GM21576 (cell line): ENCODE measurements around the gene KHNYN.

ENCODE experiments used
- ATAC-seq: cut with Tn5 transposase; IDR thresholded peaks from one replicate; pipeline ENCODE4 v1.9.1; 2021; ENCODE audit warnings: mild to moderate bottlenecking, moderate library complexity; ENCODE audit not compliant: unreplicated experiment

KHNYN gene

DNA sequence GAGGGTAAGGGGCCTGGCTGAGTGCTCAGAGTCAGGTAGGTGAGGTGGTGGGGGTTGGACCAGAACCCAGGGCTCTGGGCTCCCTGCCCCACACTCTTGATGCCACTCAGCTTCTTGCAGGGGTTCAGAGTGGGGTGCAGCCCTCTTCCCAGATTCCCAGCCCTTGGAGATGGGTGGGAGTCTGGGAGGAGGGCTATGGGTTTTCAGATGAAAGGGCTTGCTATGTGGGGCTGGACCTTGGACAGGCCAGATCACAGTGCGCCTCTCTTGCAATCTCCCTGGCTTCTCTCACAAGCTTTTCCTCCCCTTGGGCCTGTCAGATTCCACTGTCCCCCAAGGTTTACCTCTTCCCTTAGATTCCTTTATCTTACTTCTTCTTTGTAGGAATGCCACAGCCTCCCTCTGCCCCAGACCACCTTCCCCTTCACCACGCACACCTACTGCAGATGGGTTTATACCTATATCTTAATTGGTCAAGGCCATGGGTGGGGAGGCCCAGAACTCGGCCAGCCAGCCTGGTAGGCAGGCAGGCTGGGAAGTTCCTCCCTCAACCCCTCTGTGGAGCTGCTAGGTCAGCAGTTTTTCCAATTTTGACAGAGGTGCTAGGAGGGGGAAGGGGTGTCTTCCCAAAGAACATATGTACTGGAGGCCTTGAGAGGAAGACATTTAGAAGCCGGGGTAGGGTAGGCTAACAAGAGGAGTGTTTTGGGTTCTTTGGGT is 29.6 kb upstream of the KHNYN start:
- ATAC-seq, result no peak

DNA sequence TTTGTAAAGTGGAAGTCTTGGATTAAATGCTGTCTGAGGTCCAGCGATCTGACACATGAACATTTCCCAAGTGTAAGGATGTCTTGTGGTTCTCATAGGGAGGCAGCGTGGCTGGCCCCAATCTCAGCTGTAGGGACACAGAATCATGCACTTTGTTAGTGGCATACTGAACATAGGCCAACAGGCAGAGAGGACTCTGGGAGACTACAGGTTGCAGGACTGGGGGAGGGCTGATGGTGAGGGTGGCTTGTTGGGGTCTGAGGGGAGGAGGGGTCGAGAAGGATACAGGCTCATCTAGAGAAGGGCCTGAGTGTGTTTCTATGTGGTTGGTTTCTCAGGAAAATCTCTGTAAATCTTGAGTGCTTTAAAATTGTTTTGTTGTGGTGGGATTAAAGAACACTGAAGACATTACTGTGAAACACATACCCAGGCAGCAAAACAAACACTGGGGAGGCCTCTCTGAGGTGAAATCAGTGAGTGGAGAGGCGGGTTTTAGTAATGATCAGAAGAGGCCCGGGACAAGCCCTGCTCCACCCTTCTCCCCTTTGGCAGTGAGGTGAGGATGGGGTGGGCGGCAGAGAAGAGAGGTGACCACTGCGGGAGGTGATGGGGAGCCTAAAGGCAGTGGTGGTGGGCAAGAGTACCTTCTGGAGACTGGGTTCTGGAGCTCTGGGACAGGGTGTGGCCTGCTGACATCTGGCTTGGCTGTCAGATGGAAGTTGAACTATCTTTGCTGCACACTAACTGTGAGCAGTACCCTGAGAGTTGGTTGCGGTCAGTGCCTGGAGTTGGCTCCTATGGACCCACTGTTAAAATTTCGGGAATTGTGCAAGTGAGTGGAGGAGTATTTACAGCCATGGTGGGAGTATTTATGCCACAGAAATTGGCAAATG is 27.7 kb upstream of the KHNYN start:
- ATAC-seq, result no peak

DNA sequence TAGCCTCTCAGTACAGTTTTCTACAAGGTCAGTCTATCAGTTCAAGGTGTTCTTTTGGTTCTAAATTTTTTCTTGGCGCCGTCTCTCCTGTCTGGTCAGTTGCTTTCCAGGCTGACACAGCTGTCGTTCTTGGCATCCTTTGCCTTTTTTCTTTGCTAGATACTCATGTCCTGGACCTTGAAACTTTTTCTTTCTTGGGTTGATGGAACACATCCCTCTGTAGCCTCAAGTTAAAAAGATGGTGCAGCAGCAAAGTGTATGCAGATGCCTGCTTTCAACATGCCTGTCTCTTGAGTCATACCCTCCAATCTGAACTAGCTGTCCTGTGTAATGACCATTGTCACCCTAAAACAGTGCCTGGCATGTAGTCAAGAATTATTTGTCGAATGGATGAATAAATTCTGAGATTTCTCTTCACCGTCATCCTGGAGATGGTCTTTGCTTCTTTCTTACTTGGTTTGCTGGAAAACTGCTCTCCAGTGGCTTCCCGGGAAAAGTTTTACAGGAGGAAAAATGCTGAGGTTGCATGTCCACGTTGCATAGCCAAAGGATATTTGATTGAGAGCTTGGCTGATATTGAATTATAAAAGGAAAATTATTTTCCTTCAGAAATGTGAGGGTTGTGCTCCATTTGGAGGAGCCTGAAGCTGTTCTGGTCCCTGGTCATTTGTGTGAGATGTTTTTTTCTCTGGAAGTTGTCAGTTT is 26.3 kb upstream of the KHNYN start:
- no peak for ATAC-seq

DNA sequence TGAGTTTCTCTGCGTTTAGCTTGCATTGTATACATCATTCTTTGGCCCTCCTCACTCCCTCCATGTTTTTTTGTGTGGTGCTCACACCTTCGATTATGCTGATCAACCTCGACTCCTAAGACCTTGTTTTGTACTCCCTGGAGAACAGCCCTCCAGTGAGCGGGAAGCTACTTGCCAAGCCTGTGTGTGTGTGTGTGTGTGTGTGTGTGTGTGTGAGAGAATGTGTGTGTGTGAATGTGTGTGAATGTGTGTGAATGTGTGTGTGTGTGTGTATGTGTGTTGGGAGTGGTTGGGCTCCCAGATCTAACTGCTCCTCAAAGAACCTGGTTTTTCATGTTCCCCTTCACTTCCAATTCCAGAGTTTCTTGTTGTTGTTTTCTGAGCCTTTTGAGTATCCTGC is 24.9 kb upstream of the KHNYN start:
- no peak for ATAC-seq

DNA sequence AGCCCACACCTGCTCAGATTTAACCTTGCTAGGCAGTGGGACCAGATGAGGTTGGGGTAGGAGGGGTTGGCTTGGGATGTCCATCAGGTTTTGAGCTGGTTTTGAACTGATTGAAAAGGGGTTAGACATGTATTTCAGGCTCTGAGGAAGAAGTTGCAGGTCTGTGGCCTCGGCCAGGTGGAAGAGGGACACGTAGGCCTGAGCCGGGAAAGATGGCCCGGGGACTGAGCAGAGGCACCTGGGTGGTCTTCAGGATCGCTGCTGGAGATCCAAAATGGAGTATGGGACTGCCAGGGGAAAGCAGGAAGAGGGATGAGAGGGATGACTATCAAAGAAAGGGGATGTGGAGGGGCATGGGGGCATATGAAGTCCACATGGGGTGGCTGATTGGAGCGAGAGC is 23.3 kb upstream of the KHNYN start:
- no peak for ATAC-seq

DNA sequence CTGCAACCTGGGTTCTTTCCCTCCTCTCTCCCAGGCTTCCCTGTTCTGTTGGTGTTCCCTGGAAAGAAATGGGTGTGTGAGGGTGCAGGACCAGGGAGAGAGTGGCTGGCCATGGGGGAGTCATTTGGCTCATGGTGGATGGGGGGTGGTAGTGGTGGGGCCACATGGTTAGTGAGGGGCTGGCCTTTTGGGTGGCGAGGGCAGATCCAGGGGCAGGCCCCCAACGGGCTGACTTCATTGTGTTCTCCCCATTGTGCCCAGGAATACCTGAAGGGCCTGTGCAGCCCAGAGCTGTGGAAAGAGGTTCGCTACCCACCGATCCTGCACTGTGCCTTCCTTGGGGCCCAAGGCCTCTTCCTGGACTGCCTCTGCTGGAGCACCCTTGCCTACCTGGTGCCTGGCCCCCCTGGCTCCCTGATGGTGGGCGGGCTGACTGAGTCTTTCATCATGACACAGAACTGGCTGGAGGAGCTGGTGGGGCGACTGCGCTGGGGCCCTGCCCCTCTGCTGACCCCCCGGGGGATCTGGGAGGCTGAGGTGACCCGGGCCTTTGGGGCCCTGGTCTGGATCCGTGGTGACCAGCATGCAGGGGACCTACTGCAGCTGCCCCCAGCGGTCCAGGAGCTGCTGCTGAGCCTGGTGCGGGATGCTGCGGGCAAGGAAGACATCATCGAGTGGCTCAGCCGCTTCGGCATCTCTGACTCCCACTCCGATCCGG is 22.0 kb upstream of the KHNYN start:
- no peak for ATAC-seq

DNA sequence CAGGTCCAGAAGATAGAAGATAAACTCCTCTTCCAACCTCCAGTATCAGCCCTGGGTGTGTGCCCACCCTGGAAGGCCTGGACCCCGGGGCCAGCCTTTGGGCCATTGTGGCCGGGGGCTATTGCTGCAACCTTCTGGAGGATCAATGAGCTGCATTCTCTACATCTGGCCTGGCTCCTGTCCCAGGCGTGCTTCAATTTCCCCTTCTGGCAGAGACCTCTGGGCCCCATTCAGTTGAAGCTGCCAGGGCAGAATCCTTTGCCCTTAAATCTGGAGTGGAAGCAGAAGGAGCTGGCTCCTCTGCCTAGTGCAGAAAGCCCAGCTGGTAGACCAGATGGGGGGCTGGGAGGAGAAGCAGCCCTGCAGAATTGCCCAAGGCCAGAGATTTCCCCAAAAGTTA is 21.0 kb upstream of the KHNYN start:
- no peak for ATAC-seq

DNA sequence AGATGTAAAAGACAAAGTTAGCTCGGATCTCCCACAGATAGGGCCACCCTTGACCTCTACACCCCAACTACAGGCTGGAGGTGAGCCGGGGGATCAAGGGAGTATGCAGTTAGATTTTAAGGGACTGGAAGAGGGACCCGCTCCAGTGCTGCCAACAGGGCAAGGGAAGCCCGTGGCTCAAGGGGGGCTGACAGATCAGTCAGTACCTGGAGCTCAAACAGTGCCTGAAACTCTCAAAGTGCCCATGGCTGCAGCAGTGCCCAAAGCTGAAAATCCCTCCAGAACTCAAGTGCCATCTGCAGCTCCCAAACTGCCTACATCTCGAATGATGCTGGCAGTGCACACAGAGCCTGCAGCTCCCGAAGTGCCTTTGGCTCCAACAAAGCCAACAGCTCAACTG is 20.6 kb upstream of the KHNYN start:
- no peak for ATAC-seq

DNA sequence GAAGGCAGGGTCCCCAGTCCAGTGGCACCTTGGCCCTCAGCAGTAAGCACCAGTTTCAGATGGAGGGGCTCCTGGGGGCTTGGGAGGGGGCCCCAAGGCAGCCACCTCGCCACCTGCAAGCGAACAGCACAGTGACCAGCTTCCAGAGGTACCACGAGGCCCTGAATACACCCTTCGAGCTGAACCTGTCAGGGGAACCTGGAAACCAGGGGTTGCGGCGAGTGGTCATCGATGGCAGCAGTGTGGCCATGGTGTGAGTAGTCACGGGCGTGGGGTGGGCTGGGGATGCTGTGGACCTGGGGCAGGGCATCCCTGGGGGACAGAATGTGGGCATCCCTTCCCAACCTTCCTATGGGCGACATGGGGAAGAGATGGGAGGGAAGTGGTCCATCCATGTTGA is 19.8 kb upstream of the KHNYN start:
- ATAC-seq, result no peak

DNA sequence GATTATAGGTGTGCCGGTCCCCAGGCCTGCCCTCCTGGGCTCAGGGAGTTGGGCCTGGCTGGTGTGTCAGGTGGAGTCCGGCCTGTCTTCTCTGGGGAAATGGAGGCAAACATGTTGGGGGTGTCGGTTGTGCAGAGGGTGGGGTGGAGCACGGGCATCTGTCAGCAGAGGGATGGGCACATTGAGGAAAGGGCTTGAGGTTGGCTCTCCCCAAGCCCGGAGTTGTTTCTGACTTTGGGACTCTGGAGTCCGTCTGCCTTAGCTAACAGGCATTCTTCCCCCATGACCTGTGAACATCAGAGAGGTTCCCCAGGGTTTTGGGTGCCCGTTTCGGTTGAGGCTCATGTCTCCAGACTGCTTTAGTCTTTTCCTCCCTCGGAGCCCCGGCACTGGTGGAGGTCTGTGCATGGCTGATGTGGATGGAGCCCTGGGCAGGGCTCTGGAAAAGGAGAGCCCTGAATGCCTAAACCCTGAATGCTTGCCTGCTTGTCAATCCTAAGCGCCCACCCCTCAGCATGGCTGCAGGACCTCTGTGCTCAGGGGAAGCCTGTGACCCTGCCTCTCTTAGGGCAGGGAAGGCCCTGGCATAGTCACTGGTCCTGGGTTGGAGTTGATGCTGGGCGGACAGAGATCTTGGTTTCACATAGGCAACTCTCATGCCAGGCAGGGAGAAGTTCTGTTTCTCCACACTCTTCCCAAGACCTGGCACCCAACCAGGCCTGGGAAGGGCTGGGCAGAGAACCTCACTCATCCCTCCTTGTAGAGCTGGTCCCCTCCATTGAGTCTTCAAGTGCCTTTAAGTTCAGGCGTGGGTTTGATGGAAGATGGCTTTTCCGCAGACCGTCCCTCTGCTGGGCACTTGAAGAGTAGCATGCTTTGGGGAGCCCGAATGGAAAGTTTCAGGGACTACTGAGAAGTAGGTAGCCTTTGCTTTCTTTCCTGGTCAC is 18.0 kb upstream of the KHNYN start:
- ATAC-seq, result no peak

DNA sequence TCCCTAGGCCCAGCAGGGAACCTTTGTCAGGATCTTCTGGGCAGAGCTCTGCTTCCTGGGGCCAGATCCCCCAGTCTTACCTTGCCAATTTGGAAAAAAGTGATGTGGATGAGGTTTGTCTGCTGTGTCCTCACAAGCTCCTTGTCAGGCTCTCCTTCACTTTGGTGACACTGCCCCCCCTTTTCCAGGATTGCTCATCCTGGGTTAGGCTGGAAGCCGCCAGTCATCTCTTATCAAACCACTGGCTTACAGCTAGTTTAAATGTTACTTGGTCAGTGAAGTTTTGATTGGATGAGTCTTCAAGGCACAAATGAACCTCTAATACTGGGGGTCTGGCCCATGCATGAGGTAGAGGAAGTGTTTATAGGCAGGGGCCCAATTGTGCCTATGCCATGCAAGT is 15.7 kb upstream of the KHNYN start:
- no peak for ATAC-seq

DNA sequence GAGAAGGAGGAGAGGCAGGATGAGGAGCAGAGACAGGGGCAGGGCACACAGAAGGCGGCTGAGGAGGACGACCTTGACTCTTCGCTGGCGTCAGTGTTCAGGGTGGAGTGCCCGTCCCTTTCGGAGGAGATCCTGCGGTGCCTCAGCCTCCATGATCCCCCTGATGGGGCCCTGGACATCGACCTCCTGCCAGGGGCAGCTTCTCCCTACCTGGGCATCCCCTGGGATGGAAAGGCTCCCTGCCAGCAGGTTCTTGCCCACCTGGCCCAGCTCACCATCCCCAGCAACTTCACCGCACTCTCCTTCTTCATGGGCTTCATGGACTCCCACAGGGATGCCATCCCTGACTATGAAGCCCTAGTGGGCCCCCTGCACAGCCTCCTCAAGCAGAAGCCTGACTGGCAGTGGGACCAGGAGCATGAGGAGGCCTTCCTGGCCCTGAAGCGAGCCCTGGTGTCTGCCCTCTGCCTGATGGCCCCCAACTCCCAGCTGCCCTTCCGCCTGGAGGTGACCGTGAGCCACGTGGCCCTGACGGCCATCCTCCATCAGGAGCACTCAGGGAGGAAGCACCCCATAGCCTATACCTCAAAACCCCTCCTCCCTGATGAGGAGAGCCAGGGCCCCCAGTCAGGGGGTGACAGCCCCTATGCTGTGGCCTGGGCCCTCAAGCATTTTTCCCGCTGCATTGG is 14.9 kb upstream of the KHNYN start:
- ATAC-seq, result no peak

DNA sequence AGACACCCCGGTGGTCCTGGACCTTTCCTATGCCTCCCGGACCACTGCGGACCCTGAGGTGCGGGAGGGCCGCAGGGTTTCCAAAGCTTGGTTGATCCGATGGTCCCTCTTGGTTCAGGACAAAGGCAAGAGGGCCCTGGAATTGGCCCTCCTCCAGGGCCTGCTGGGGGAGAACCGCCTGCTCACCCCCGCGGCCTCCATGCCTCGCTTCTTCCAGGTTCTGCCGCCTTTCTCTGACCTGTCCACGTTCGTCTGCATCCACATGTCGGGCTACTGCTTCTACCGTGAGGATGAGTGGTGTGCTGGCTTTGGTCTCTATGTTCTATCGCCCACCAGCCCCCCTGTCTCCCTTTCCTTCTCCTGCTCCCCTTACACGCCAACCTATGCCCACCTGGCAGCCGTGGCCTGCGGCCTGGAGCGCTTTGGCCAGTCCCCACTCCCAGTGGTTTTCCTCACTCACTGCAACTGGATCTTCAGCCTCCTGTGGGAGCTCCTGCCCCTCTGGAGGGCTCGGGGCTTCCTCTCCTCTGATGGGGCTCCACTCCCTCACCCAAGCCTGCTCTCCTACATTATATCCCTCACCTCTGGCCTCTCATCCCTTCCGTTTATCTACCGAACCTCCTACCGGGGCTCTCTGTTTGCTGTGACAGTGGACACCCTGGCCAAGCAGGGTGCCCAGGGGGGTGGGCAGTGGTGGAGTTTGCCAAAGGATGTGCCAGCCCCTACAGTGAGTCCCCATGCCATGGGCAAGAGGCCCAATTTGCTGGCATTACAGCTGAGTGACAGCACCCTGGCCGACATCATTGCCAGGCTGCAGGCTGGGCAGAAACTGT is 14.1 kb upstream of the KHNYN start:
- no peak for ATAC-seq

DNA sequence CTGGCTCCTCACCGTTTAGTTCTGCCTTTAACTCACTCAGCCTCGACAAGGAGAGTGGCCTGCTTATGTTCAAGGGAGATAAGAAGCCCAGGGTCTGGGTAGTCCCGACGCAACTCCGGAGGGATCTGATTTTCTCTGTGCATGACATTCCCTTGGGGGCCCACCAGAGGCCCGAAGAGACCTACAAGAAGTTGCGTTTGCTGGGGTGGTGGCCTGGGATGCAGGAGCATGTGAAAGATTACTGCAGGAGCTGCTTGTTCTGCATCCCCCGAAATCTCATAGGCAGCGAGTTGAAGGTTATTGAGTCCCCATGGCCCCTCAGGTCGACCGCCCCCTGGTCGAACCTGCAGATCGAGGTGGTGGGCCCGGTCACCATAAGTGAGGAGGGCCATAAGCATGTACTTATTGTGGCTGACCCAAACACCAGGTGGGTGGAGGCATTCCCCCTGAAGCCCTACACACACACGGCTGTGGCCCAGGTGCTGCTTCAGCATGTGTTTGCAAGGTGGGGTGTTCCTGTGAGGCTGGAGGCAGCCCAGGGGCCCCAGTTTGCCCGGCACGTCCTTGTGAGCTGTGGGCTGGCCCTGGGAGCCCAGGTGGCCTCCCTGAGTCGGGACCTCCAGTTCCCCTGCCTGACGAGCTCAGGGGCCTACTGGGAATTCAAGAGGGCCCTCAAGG is 13.4 kb upstream of the KHNYN start:
- no peak for ATAC-seq

DNA sequence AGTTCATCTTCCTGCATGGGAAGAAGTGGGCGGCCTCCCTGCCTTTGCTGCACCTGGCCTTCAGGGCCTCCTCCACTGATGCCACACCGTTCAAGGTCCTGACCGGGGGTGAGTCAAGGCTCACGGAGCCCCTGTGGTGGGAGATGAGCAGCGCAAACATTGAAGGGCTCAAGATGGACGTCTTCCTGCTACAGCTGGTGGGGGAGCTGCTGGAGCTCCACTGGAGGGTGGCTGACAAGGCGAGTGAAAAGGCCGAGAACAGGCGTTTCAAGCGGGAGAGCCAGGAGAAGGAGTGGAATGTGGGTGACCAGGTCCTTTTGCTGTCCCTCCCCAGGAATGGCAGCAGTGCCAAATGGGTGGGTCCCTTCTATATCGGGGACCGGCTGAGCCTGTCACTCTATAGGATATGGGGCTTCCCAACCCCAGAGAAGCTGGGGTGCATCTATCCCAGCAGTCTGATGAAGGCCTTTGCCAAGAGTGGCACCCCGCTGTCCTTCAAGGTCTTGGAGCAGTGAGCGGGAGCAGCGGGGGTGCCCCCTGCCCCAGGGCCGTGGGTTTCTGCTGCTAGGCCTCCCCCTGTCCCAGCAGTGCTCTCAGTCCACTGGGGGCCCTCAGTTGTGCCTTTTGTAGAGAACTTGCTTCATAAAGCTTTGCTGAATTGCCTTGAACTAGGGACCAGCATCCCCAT is 12.7 kb upstream of the KHNYN start:
- no peak for ATAC-seq

DNA sequence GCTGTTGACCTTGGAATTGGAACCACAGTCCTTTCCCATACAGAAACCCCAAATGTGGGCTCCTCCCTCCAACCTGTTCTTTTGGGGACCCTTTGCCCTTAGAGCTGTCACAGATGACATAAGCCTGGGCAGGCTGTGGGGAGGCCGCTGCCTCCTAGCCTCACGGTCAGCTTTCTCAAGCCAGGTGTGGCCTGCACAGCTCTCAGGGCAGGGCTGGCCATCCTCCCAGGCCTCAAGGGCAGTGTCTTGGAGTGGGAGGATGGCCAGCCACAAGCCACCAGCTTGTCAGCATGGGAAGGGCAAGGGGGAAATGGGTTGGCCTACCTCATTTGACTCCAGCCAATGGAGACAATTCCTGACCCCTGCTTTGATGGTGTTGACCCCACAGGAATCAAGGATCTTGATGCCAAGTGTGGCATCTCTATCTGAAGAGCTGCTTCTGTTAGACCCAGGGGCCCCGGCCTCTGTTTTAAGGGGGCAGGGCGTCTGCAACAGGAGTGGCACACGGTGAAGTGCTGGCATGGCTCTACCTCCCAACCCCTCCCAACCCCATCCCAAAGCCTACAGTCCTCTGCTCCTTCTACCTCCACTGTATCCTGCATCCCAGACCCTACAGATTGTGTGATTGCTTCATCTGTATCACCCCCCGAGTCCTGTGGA is 11.8 kb upstream of the KHNYN start:
- ATAC-seq, result no peak

DNA sequence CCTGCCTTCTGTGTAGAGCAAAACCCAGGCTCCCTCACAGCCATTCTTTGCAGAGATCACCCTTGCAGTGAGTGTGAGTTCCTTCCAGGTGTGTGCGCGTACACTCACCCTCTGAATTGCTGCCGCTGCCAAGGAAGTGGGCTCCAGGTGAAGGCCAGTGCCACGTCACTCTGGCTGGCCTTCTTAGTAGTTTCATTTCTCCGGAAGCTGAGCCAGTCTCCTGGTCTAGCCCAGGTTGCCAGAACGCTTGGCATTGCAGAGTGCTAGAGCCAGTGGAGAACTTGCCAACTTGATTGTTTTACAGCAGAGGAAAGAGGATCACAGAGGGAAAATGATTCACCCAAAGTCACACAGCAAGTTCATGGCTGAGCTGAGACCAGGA is 11.3 kb upstream of the KHNYN start:
- ATAC-seq, result no peak
